AG09319 (cell line): ENCODE measurements around the gene DDX55.

ENCODE experiments used
- DNase-seq: peaks from one replicate; pipeline ENCODE4 v3.0.0-alpha.2; 2010; ENCODE audit warnings: low read depth; ENCODE audit errors: extremely low read depth
- CTCF ChIP-seq: IDR thresholded peaks from 2 replicates; pipeline ENCODE4 v1.5.1; 2011; ENCODE audit warnings: low read depth, mild to moderate bottlenecking, inconsistent platforms, low read length, moderate library complexity

DDX55 gene

GRCh38 chr12:123617144-123617543 lies 15.2 kb downstream of the DDX55 start:
- DNase-seq = no peak
- TF ChIP-seq CTCF = no peak

- TF ChIP-seq CTCF = no peak
- no peak for DNase-seq
Observed at GRCh38 chr12:123617580-123617979, 15.7 kb downstream of the DDX55 start.

GRCh38 chr12:123621101-123621500 lies 19.2 kb downstream of the DDX55 start:
- TF ChIP-seq CTCF = no peak
- DNase-seq = peak; percentile 76

- TF ChIP-seq CTCF = no peak
Observed at GRCh38 chr12:123621619-123622530, 20.0 kb downstream of the DDX55 start.

GRCh38 chr12:123633379-123634141 lies 31.7 kb downstream of the DDX55 start, which contains the start of the genes EIF2B1 and GTF2H3:
Gene EIF2B1 (minus strand): TSS chr12:123633686. CDS start chr12:123633557, 129 bp downstream.
Gene GTF2H3 (plus strand): TSS chr12:123633829. CDS start chr12:123633860, 31 bp downstream.
- TF ChIP-seq CTCF = no peak
- peak; percentile 85 for DNase-seq

More at GRCh38 chr12:123621619-123622530, 20.0 kb downstream of the DDX55 start:
- no peak for DNase-seq

GRCh38 chr12:123634142-123634561 lies 32.3 kb downstream of the DDX55 start:
- TF ChIP-seq CTCF = no peak
- DNase-seq = no peak

- no peak for DNase-seq
- TF ChIP-seq CTCF = no peak
Observed at GRCh38 chr12:123643911-123644310, 42.0 kb downstream of the DDX55 start.
